Heart right ventricle (tissue), 16 donors: ENCODE data around the gene AKAP13. TPM values are rescaled to one million over a fixed set of nuclear protein-coding genes. Genes with fewer than 3 reads are reported as not detected.

ENCODE experiments used
- ATAC-seq, 8 donors: fragments of 200-7000 bp; cut with Tn5 transposase; one replicate each; pipeline ENCODE4 v1.9.1; 2020; ENCODE audit warnings: mild to moderate bottlenecking in 8 of 8, moderate library complexity in 8 of 8, moderate number of reproducible peaks in 1 of 8
- DNase-seq, 2 donors: peaks; one replicate each; pipeline ENCODE4 v3.0.0-alpha.2; 2020
- H3K27ac ChIP-seq, 10 donors: fragments of 200-600 bp; sonication (generic) in 2 of 10; one replicate each; pipeline versions ENCODE4 v1.5.0 to v1.8.0; 2020 to 2022; ENCODE audit warnings: mild to moderate bottlenecking in 3 of 10
- H3K27me3 ChIP-seq, 7 donors: fragments of 200-600 bp; one replicate each; pipeline ENCODE4 v1.8.0; 2021 to 2022; ENCODE audit warnings: mild to moderate bottlenecking in 2 of 7
- H3K36me3 ChIP-seq, 9 donors: fragments of 200-600 bp; sonication (generic) in 1 of 9; one replicate each; pipeline versions ENCODE4 v1.5.0 to v1.8.0; 2020 to 2022; ENCODE audit warnings: mild to moderate bottlenecking in 2 of 9
- H3K4me1 ChIP-seq, 9 donors: fragments of 200-600 bp; sonication (generic) in 1 of 9; one replicate each; pipeline versions ENCODE4 v1.5.0 to v1.8.0; 2020 to 2022; ENCODE audit warnings: mild to moderate bottlenecking in 4 of 9
- H3K4me3 ChIP-seq, 10 donors: fragments of 200-600 bp; sonication (generic) in 2 of 10; one replicate each; pipeline versions ENCODE4 v1.5.0 to v1.8.0; 2020 to 2022; ENCODE audit warnings: mild to moderate bottlenecking in 7 of 10, moderate library complexity in 2 of 10
- H3K9me3 ChIP-seq, 11 donors: fragments of 200-600 bp in 10 of 11; sonication (generic) in 2 of 11; one replicate each; pipeline versions ENCODE4 v1.5.0 to v1.8.0; 2013 to 2022; ENCODE audit warnings: mild to moderate bottlenecking in 2 of 11, control low read depth in 1 of 11, moderate library complexity in 1 of 11
- WGBS, 2 donors: extraction: QIAGEN DNeasy Blood & Tissue Kit; methylation state at CpG; one replicate each; pipeline ENCODE4 v1.1.7; 2013; ENCODE audit warnings: inconsistent platforms in 1 of 2; 5-methylcytosine and 5-hydroxymethylcytosine counted together
- intact Hi-C, 10 donors: fragments of 100-400 bp; cut with DNase I; formaldehyde crosslinking; loops; one replicate each; pipeline versions ENCODE4 v1.11.1 to v1.14.2; 2022
- polyA plus RNA-seq, 2 donors: library from polyadenylated mRNA; stranded (reverse); fragments of 200-250 nt; gene quantifications; one replicate each; pipeline ENCODE4 v1.2.3, GENCODE V29; 2013
- total RNA-seq, 10 donors: library from RNA; stranded (reverse); fragmentation: NEBNext Ultra II Directional in 3 of 10; extraction: Animal tissue kit (Norgen Biotek cat#: 25700) in 3 of 10; gene quantifications; one replicate each; pipeline versions ENCODE4 v1.2.1 to v1.2.4, GENCODE V29; 2021 to 2023
- TF ChIP-seq, protein P1 (sequence below), 9 donors: fragments of 200-600 bp; sonication (generic) in 2 of 9; IDR thresholded peaks; one replicate each; pipeline versions ENCODE4 v1.5.0 to v1.8.0; 2021 to 2022; ENCODE audit warnings: antibody characterized with exemption in 9 of 9, mild to moderate bottlenecking in 5 of 9, moderate library complexity in 1 of 9
- donor health status: Arrhythmogenic right ventricular cardiomyopathy.
- donor health status: ischemic (EF 13 %, LVEDD 7.1; RV severe dilation, severe dysfunction).
- donor health status: healthy with polysubstance abuse.
- donor health status: DM: no; HTN: yes; CAD: no.
- donor health status: DM: no; HTN: no; CAD: no.
- donor health status: ischemic (EF 25% LVEDD 6.9; RV normal size, moderate dysfunction).
- donor health status: ischemic (EF 25% LVEDD 5.7; RV mildly dilated, moderate dysfunction).
- donor health status: healthy.
- donor health status: DM: yes; HTN: yes; CAD: no.
- donor health status: Ischemic cardiomyopathy.
- donor health status: ischemic (EF 35%, LVEDD 5.7; RV mildly dilated, moderate dysfunction).
- donor health status: nonischemic (EF 11% LVEDD 7.7; RV severe dilation, severe dysfunction).
- donor health status: DM: yes; HTN: yes; CAD: no.
- donor health status: PGD.
- donor health status: ischemic (EF 29% LVEDD 5.4; RV normal size, mild dysfunction).
- donor health status: nonischemic (EF 23%, LVEDD 6.1; RV moderate dilation, normal function).

The AKAP13 gene
- total and polyA plus RNA-seq, 12 donors = 89.3 to 645 (median 480) TPM

DNA sequence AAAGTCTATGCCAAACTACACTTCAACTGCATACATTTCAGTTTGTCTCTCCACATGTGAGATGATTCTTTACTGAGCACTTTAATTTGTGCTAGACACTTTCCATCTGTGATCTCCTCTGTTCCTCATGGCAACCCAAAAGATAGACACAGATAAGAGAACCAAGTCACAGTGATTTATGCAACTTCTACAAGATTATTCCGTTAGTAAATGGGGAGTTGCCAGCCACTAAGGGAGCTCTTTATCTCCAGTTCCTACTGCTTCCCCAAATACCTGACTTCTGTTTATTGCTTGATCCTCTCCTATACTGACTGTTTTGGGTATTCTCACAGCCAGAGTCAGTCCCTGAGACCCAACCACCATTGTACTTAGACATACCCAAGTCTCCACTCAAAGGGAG lies 24.1 kb upstream of the AKAP13 start:
- Histone ChIP-seq H3K9me3 (no peaks in the 10 kb centered on the region), H3K4me3 (no peak overlapping the region), H3K4me1 (peaks cover 16 to 46% (median 29%) of the 10 kb centered on the region in 9 donors), H3K36me3 (peaks cover 0 to 11% (median 0%) of the 10 kb centered on the region in 9 donors), H3K27me3 (no peaks in the 10 kb centered on the region), H3K27ac (peak overlapping the region in 8 of 10 donors; percentile 18 to 89 (median 84))
- TF ChIP-seq, protein P1, sequence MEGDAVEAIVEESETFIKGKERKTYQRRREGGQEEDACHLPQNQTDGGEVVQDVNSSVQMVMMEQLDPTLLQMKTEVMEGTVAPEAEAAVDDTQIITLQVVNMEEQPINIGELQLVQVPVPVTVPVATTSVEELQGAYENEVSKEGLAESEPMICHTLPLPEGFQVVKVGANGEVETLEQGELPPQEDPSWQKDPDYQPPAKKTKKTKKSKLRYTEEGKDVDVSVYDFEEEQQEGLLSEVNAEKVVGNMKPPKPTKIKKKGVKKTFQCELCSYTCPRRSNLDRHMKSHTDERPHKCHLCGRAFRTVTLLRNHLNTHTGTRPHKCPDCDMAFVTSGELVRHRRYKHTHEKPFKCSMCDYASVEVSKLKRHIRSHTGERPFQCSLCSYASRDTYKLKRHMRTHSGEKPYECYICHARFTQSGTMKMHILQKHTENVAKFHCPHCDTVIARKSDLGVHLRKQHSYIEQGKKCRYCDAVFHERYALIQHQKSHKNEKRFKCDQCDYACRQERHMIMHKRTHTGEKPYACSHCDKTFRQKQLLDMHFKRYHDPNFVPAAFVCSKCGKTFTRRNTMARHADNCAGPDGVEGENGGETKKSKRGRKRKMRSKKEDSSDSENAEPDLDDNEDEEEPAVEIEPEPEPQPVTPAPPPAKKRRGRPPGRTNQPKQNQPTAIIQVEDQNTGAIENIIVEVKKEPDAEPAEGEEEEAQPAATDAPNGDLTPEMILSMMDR (IDR thresholded peaks at IDR 0.05) = no peak
- WGBS, 2 donors = 42% methylated on average over 1 of the region's 1 CpG
- ATAC-seq (no peak), DNase-seq (no peak)
- intact Hi-C loops = no loop called here

DNA sequence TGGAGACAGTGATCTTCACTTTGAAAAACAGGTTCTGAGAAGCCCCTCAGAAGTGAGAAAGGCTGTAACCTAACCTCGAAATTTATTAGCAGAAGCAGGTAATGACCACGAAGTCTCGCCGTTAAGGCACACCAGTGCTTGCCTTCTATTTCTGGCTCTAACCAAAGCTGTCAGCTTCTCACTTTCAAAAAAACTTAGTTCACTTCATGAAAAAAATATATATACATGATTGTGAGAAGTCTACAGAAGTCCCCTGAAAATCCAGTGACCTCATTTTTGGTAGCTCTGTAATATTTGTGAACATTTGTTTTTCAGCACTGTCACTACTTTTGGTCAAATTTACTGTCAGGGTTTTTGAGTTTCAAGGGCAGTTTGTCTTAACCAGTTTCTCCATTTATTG lies 19.1 kb upstream of the AKAP13 start:
- intact Hi-C loops = no loop called here
- peak overlapping the region; percentile 41 to 87 (median 76) for H3K27ac ChIP-seq
- ATAC-seq = no peak
- H3K36me3 ChIP-seq = peaks cover 0 to 26% (median 0%) of the 10 kb centered on the region in 9 donors
- H3K4me3 ChIP-seq = no peak overlapping the region
- H3K9me3 ChIP-seq = no peaks in the 10 kb centered on the region
- no peak for DNase-seq
- TF ChIP-seq, protein P1 (IDR thresholded peaks at IDR 0.05) = no peak
- whole genome bisulfite sequencing, 2 donors = 56 to 69% methylated on average over 4 of the region's 4 CpGs
- H3K27me3 ChIP-seq = no peaks in the 10 kb centered on the region
- peaks cover 15 to 48% (median 23%) of the 10 kb centered on the region in 9 donors for H3K4me1 ChIP-seq

- Histone ChIP-seq H3K9me3 (no peaks in the 10 kb centered on the region), H3K4me1 (peaks cover 12 to 37% (median 17%) of the 10 kb centered on the region in 9 donors), H3K36me3 (peaks cover 0 to 32% (median 0%) of the 10 kb centered on the region in 9 donors), H3K27ac (peak overlapping the region in 9 of 10 donors; percentile 38 to 82 (median 66)), H3K27me3 (no peaks in the 10 kb centered on the region), H3K4me3 (no peak overlapping the region)
- TF ChIP-seq, protein P1 (IDR thresholded peaks at IDR 0.05) = no peak
- 70 to 72% methylated on average over 6 of the region's 6 CpGs for WGBS, 2 donors
- intact Hi-C loops = no loop called here
- peak in 7 of 8 donors; percentile 31 to 64 (median 36) for ATAC-seq
- peak; percentile 21 to 62 for DNase-seq
Measured at GRCh38 chr15:85362436-85363081, 17.8 kb upstream of the AKAP13 start.

GRCh38 chr15:85365980-85366379 lies 14.4 kb upstream of the AKAP13 start:
- no peaks in the 10 kb centered on the region for H3K9me3 ChIP-seq
- WGBS, 2 donors = 91 to 95% methylated on average over 2 of the region's 2 CpGs
- H3K4me1 ChIP-seq = peaks cover 0 to 22% (median 8%) of the 10 kb centered on the region in 9 donors
- H3K27me3 ChIP-seq = no peaks in the 10 kb centered on the region
- H3K36me3 ChIP-seq = peaks cover 0 to 59% (median 0%) of the 10 kb centered on the region in 9 donors
- intact Hi-C loops = no loop called here
- peak overlapping the region in 2 of 10 donors; percentile 12 to 48 for H3K27ac ChIP-seq
- TF ChIP-seq, protein P1 (IDR thresholded peaks at IDR 0.05) = no peak
- no peak for DNase-seq
- no peak overlapping the region for H3K4me3 ChIP-seq
- ATAC-seq = no peak
